OCI-LY3 (cell line): ENCODE data around the gene CCDC12.

ENCODE experiments used
- H2AFZ ChIP-seq: fragments of 200-600, 300-600 bp; shearing (Covaris generic); 2 replicates; pipeline ENCODE4 v1.6.0; 2014; ENCODE audit warnings: antibody characterized with exemption, low read depth, low read length
- H3K27ac ChIP-seq: fragments of 200-600, 300-600 bp; sonication (generic); 2 replicates; pipeline ENCODE4 v1.5.1; 2014; ENCODE audit warnings: mild to moderate bottlenecking, low read length, moderate library complexity, mixed read lengths
- H3K27me3 ChIP-seq: fragments of 200-600, 300-600 bp; sonication (generic); 2 replicates; pipeline ENCODE4 v1.6.1; 2014; ENCODE audit warnings: low read depth, low read length, mixed read lengths
- H3K36me3 ChIP-seq: fragments of 200-600, 300-600 bp; sonication (generic); replicated peaks from 2 replicates; pipeline ENCODE3; 2014; ENCODE audit warnings: low read depth, low read length, mixed read lengths
- H3K4me1 ChIP-seq: fragments of 300-600, 200-600 bp; sonication (generic); 2 replicates; pipeline ENCODE4 v1.6.1; 2014; ENCODE audit warnings: low read length, mixed read lengths
- H3K4me2 ChIP-seq: fragments of 200-600, 300-600 bp; sonication (generic); 2 replicates; pipeline ENCODE4 v1.6.1; 2014; ENCODE audit warnings: low read length, mixed read lengths
- H3K4me3 ChIP-seq: fragments of 300-600, 200-600 bp; sonication (generic); 2 replicates; pipeline ENCODE4 v1.5.1; 2014; ENCODE audit warnings: antibody characterized with exemption, mild to moderate bottlenecking, low read length, moderate library complexity
- H3K79me2 ChIP-seq: fragments of 300-600, 200-600 bp; shearing (Covaris generic); 2 replicates; pipeline ENCODE4 v1.6.1; 2014; ENCODE audit warnings: mild to moderate bottlenecking, low read length, mixed read lengths
- H3K9ac ChIP-seq: fragments of 300-600, 200-600 bp; shearing (Covaris generic); 2 replicates; pipeline ENCODE4 v1.6.0; 2014; ENCODE audit warnings: mild to moderate bottlenecking, low read length, moderate library complexity
- H3K9me3 ChIP-seq: fragments of 200-600, 300-600 bp; shearing (Covaris generic); 2 replicates; pipeline ENCODE4 v1.6.1; 2014; ENCODE audit warnings: low read length, mixed read lengths; ENCODE audit not compliant: insufficient read depth
- H4K20me1 ChIP-seq: fragments of 200-600, 300-600 bp; sonication (generic); 2 replicates; pipeline ENCODE4 v1.6.1; 2016; ENCODE audit warnings: low read length, mixed read lengths; ENCODE audit not compliant: insufficient read depth
- CTCF ChIP-seq: fragments of 200-600, 300-600 bp; sonication (generic); IDR thresholded peaks from 2 replicates; pipeline ENCODE4 v1.5.1; 2014; ENCODE audit warnings: antibody characterized with exemption, low read length, low read depth
- EZH2phosphoT487 ChIP-seq: fragments of 200-600 bp; shearing (Covaris generic); IDR thresholded peaks from 2 replicates; pipeline ENCODE4 v1.6.1; 2018; ENCODE audit warnings: antibody characterized with exemption, mixed run types, low read depth

CCDC12 gene

DNA sequence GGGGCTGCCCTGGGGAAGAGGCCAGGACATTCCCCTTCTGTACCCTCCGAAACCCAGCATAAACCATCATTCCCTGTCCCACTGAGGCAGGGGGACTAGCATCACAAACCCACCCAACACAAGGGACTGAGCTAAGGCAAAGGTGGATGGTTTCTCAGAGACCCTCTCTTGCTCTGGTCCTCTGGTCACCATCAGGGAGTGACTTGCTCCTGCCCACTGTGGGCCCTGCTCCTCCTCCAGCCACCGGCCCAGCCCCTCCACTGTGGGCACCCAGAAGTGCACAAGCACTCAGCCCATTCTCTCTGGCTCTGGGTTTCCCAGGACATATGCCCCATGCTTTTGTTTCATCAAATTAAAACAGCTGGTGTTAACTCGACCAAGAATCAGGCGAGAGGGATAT lies 54.1 kb downstream of the CCDC12 start:
- peaks cover 86% of the 10 kb centered on the region for H3K36me3 ChIP-seq
- peaks cover 28% of the 10 kb centered on the region for H3K4me1 ChIP-seq
- H3K4me3 ChIP-seq = no peak overlapping the region
- peaks cover 9% of the 10 kb centered on the region; the same call in 1 of the 2 replicates for H3K9me3 ChIP-seq
- no peak overlapping the region for H3K27ac ChIP-seq
- peaks cover 38% of the 10 kb centered on the region for H3K79me2 ChIP-seq
- no peak overlapping the region for H3K9ac ChIP-seq
- H3K27me3 ChIP-seq = no peaks in the 10 kb centered on the region
- TF ChIP-seq EZH2phosphoT487 = no peak
- TF ChIP-seq CTCF = no peak
- H4K20me1 ChIP-seq = no peaks in the 10 kb centered on the region
- no peak overlapping the region for H3K4me2 ChIP-seq
- H2AFZ ChIP-seq = no peak overlapping the region

- TF ChIP-seq EZH2phosphoT487 = no peak
- no peak for TF ChIP-seq CTCF
- H3K79me2 ChIP-seq = peaks cover 38% of the 10 kb centered on the region
- no peaks in the 10 kb centered on the region for H4K20me1 ChIP-seq
- peaks cover 9% of the 10 kb centered on the region; the same call in 1 of the 2 replicates for H3K9me3 ChIP-seq
- H3K4me3 ChIP-seq = no peak overlapping the region
- no peak overlapping the region for H3K9ac ChIP-seq
- peaks cover 92% of the 10 kb centered on the region for H3K36me3 ChIP-seq
- H3K4me2 ChIP-seq = no peak overlapping the region
- H2AFZ ChIP-seq = no peak overlapping the region
- no peaks in the 10 kb centered on the region for H3K27me3 ChIP-seq
- H3K27ac ChIP-seq = no peak overlapping the region
- H3K4me1 ChIP-seq = peaks cover 22% of the 10 kb centered on the region
Observed at GRCh38 chr3:46921871-46922271, 54.7 kb downstream of the CCDC12 start.

- H3K9ac ChIP-seq = no peak overlapping the region
- H3K4me3 ChIP-seq = no peak overlapping the region
- H3K27ac ChIP-seq = no peak overlapping the region
- H3K4me1 ChIP-seq = peaks cover 14% of the 10 kb centered on the region
- peaks cover 92% of the 10 kb centered on the region for H3K36me3 ChIP-seq
- H3K9me3 ChIP-seq = peaks cover 9% of the 10 kb centered on the region; the same call in 1 of the 2 replicates
- H3K27me3 ChIP-seq = no peaks in the 10 kb centered on the region
- no peaks in the 10 kb centered on the region for H4K20me1 ChIP-seq
- H3K4me2 ChIP-seq = no peak overlapping the region
- H3K79me2 ChIP-seq = peaks cover 30% of the 10 kb centered on the region
- H2AFZ ChIP-seq = no peak overlapping the region
- no peak for TF ChIP-seq CTCF
- no peak for TF ChIP-seq EZH2phosphoT487
Observed at GRCh38 chr3:46921041-46921440, 55.5 kb downstream of the CCDC12 start.

GRCh38 chr3:46918634-46919033 lies 57.9 kb downstream of the CCDC12 start:
- peaks cover 76% of the 10 kb centered on the region for H3K36me3 ChIP-seq
- H2AFZ ChIP-seq = no peak overlapping the region
- no peaks in the 10 kb centered on the region for H3K4me1 ChIP-seq
- no peak overlapping the region for H3K27ac ChIP-seq
- H3K79me2 ChIP-seq = peaks cover 10% of the 10 kb centered on the region; the same call in 1 of the 2 replicates
- no peaks in the 10 kb centered on the region for H3K27me3 ChIP-seq
- no peak overlapping the region for H3K4me2 ChIP-seq
- TF ChIP-seq CTCF (no peak), EZH2phosphoT487 (no peak)
- H3K9ac ChIP-seq = no peak overlapping the region
- no peaks in the 10 kb centered on the region for H4K20me1 ChIP-seq
- no peak overlapping the region for H3K4me3 ChIP-seq
- H3K9me3 ChIP-seq = peaks cover 9% of the 10 kb centered on the region; the same call in 1 of the 2 replicates
